Right lobe of liver (tissue), 6 donors: ENCODE results near the gene CACNA1C. TPM values are rescaled to one million over a fixed set of nuclear protein-coding genes. Genes with fewer than 3 reads are reported as not detected.

ENCODE experiments used
- ATAC-seq, 4 donors: fragments of 200-7000 bp; cut with Tn5 transposase; one replicate each; pipeline ENCODE4 v1.9.1; 2020; ENCODE audit warnings: mild to moderate bottlenecking in 4 of 4, moderate library complexity in 4 of 4
- DNase-seq, 3 donors: peaks; one replicate each; pipeline ENCODE4 v3.0.0-alpha.2; 2020
- H3K27ac ChIP-seq, 3 donors: fragments of 200-600 bp; one replicate each; pipeline ENCODE4 v1.8.0; 2022
- H3K27me3 ChIP-seq, 2 donors: fragments of 200-600 bp; one replicate each; pipeline ENCODE4 v1.8.0; 2022
- H3K36me3 ChIP-seq, 4 donors: fragments of 200-600 bp; sonication (generic) in 1 of 4; one replicate each; pipeline versions ENCODE4 v1.5.1 to v1.8.0; 2017 to 2022; ENCODE audit warnings: control low read depth in 1 of 4
- H3K4me1 ChIP-seq, 4 donors: fragments of 200-600 bp; sonication (generic) in 1 of 4; one replicate each; pipeline versions ENCODE4 v1.5.1 to v1.8.0; 2017 to 2022; ENCODE audit warnings: control low read depth in 1 of 4
- H3K4me3 ChIP-seq, 3 donors: fragments of 200-600 bp; one replicate each; pipeline ENCODE4 v1.8.0; 2022
- H3K9me3 ChIP-seq, 4 donors: fragments of 200-600 bp; sonication (generic) in 1 of 4; one replicate each; pipeline versions ENCODE4 v1.5.1 to v1.8.0; 2017 to 2022; ENCODE audit warnings: control low read depth in 1 of 4
- POLR2A ChIP-seq: fragments of 450-650 bp; IDR thresholded peaks from one replicate; pipeline ENCODE4 v1.6.1; 2017; ENCODE audit warnings: antibody characterized with exemption, mild to moderate bottlenecking
- WGBS: methylation state at CpG from one replicate; pipeline ENCODE4 v1.1.6; 2018; ENCODE audit warnings: low coverage, low lambda C conversion rate; ENCODE audit not compliant: insufficient coverage; ENCODE audit errors: missing lambda C conversion rate; 5-methylcytosine and 5-hydroxymethylcytosine counted together
- intact Hi-C, 2 donors: fragments of 100-400 bp; cut with DNase I; formaldehyde crosslinking; loops; one replicate each; pipeline versions ENCODE4 v1.11.2 to v1.14.1; 2022
- total RNA-seq, 6 experiments: library from RNA; depleted of rRNA in 2 of 6; stranded (reverse); fragments of >200 nt in 2 of 6; fragmentation: NEBNext Ultra II Directional in 3 of 6; extraction: Animal tissue kit (Norgen Biotek cat#: 25700) in 3 of 6; gene quantifications; one replicate each; pipeline versions ENCODE4 v1.1.0 to v1.2.4, GENCODE V29; 2016 to 2023
- TF ChIP-seq, protein P1 (sequence below), 4 donors: fragments of 200-600 bp in 3 of 4; fragments of 450-650 bp in 1 of 4; IDR thresholded peaks; one replicate each; pipeline versions ENCODE4 v1.5.1 to v1.8.0; 2016 to 2022; ENCODE audit warnings: antibody characterized with exemption in 4 of 4, mild to moderate bottlenecking in 2 of 4
- donor health status: DM: no; HTN: yes; CAD: no.
- donor health status: DM: no; HTN: no; CAD: no.
- donor health status: DM: no; HTN: no; CAD: no.
- donor health status: DM: no; HTN: yes; CAD: no.
- donor health status: DM: no; HTN: yes; CAD: no.

Gene CACNA1C
- total RNA-seq, 6 experiments from 2014 or later: 0.18 to 1.0 (median 0.57) TPM

DNA sequence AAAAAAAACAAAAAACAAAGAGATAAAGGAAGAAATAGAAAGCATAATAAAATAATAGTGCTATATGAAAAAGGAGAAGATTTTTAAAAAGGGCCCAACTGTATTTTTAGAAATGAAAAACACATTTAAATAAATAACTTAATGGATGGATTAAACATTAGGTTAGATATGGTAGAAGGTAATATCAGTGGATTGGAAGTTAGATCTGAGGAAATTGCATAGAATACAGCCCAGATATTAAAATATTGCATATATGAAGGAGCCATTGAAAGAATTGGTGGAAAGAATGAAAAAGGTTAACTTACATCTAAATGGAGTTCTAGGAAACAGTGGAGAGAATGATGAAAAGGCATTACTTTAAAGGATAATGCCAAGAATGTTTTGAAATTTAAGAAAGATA lies 27.8 kb downstream of the CACNA1C start:
- no peak for TF ChIP-seq POLR2A
- TF ChIP-seq, protein P1, sequence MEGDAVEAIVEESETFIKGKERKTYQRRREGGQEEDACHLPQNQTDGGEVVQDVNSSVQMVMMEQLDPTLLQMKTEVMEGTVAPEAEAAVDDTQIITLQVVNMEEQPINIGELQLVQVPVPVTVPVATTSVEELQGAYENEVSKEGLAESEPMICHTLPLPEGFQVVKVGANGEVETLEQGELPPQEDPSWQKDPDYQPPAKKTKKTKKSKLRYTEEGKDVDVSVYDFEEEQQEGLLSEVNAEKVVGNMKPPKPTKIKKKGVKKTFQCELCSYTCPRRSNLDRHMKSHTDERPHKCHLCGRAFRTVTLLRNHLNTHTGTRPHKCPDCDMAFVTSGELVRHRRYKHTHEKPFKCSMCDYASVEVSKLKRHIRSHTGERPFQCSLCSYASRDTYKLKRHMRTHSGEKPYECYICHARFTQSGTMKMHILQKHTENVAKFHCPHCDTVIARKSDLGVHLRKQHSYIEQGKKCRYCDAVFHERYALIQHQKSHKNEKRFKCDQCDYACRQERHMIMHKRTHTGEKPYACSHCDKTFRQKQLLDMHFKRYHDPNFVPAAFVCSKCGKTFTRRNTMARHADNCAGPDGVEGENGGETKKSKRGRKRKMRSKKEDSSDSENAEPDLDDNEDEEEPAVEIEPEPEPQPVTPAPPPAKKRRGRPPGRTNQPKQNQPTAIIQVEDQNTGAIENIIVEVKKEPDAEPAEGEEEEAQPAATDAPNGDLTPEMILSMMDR (IDR thresholded peaks at IDR 0.05): no peak
- DNase-seq (no peak), ATAC-seq (no peak)
- no peak overlapping the region for H3K4me3 ChIP-seq
- no peak overlapping the region for H3K27ac ChIP-seq
- no peaks in the 10 kb centered on the region for H3K27me3 ChIP-seq
- no peaks in the 10 kb centered on the region for H3K4me1 ChIP-seq
- no peaks in the 10 kb centered on the region for H3K9me3 ChIP-seq
- intact Hi-C loops: no loop called here
- H3K36me3 ChIP-seq: no peaks in the 10 kb centered on the region

DNA sequence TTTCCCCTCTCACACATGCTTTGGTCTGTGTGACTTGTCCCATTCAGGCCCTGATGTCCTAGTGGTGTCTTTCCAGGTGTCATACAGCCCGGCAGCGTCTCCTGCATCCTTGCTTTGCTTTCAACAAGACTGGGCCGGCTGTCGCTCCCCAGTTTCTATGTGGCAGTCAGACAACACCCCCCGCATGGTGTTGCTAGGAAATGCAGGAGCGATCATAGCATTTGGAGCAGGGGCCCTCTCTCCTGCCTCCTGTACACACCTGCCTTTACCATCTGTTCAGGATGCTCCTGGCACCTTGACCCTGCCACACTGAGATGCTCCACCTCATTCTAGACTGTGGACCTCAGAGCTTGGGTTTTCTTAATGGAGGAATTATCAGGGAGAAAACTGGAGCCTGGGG lies 29.5 kb downstream of the CACNA1C start:
- no CpG with 5 or more reads among the region's 6 CpGs for WGBS
- no peak overlapping the region for H3K27ac ChIP-seq

GRCh38 chr12:2083008-2083407 lies 30.2 kb downstream of the CACNA1C start:
- no peak for TF ChIP-seq POLR2A
- TF ChIP-seq, protein P1 (IDR thresholded peaks at IDR 0.05): no peak
- Histone ChIP-seq H3K4me3 (no peak overlapping the region), H3K27ac (no peak overlapping the region), H3K4me1 (no peaks in the 10 kb centered on the region), H3K36me3 (no peaks in the 10 kb centered on the region), H3K27me3 (no peaks in the 10 kb centered on the region), H3K9me3 (no peaks in the 10 kb centered on the region)
- WGBS: no CpG with 5 or more reads among the region's 1 CpG
- intact Hi-C loops: no loop called here
- ATAC-seq: no peak
- no peak for DNase-seq

More for the DNA sequence above, 29.5 kb downstream of the CACNA1C start:
- Histone ChIP-seq H3K4me3 (no peak overlapping the region), H3K36me3 (no peaks in the 10 kb centered on the region), H3K4me1 (no peaks in the 10 kb centered on the region), H3K27me3 (no peaks in the 10 kb centered on the region), H3K9me3 (no peaks in the 10 kb centered on the region)
- no peak for TF ChIP-seq POLR2A
- TF ChIP-seq, protein P1 (IDR thresholded peaks at IDR 0.05): no peak
- no peak for DNase-seq
- intact Hi-C loops: no loop called here
- no peak for ATAC-seq

GRCh38 chr12:2083561-2083960 lies 30.8 kb downstream of the CACNA1C start:
- Histone ChIP-seq H3K27me3 (no peaks in the 10 kb centered on the region), H3K4me3 (no peak overlapping the region), H3K9me3 (no peaks in the 10 kb centered on the region), H3K36me3 (no peaks in the 10 kb centered on the region), H3K4me1 (no peaks in the 10 kb centered on the region), H3K27ac (no peak overlapping the region)
- no peak for TF ChIP-seq POLR2A
- TF ChIP-seq, protein P1 (IDR thresholded peaks at IDR 0.05): no peak
- ATAC-seq (no peak), DNase-seq (no peak)
- intact Hi-C loops: no loop called here
- 61% methylated on average over 1 of the region's 1 CpG for WGBS
